GM18858 (cell line): ENCODE measurements around the gene ACAP2.
"Not testable (repeated sequence)": the region's sequence is repeated elsewhere in the genome, so short reads cannot be mapped to it uniquely, and the experiment has no call there.

ENCODE experiments used
- ATAC-seq: cut with Tn5 transposase; IDR thresholded peaks from one replicate; pipeline ENCODE4 v1.9.1; 2021; ENCODE audit not compliant: unreplicated experiment

ACAP2 gene

DNA sequence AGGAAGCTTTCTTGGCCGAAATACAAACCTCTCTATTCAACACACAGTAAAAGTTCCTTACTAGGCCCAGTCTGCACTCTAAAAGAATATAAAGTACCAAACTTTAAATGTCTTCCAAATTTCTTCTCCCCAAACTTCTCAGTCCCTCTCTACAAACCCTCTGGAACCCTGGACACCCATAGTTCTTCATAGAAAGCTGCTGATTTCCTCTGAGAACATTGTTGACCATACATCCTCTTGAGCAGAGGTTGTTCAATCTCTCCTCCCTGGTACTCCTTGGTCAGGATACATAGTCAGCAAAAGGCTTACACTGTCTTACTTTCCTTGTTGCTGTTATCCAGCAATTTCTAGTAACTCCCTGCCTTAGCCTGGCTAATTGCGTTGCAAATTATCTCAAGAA is 3.1 kb upstream of the ACAP2 start:
- ATAC-seq = no peak

DNA sequence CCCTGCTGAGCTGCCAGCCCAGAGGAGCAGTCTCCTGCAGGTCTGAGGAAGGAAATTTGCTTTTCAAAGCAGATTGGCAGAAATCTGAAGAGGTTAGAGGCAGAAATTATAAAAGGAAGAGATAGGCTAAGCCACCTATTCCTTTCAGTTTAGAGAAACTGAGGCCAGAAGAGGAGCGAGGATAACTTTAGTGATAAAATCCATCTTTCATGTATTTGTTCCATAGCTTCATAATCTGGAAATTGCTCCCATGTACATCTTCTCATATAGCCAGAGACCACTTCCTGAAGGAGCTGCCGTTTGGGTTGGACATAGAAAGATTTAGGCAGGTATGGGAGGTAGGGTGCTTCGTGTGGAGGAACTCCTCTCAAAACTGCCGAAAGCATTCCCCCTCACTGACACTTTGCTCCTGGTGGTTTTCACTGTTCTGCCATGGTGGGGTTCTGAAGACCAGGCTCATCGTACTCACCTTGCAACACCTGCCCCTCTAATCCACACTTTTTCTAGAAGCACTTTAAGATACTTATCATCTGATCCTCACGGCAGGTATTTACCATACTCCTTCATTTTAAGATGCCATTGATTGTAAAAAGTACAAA is 670 bp upstream of the ACAP2 start:
- no peak for ATAC-seq

DNA sequence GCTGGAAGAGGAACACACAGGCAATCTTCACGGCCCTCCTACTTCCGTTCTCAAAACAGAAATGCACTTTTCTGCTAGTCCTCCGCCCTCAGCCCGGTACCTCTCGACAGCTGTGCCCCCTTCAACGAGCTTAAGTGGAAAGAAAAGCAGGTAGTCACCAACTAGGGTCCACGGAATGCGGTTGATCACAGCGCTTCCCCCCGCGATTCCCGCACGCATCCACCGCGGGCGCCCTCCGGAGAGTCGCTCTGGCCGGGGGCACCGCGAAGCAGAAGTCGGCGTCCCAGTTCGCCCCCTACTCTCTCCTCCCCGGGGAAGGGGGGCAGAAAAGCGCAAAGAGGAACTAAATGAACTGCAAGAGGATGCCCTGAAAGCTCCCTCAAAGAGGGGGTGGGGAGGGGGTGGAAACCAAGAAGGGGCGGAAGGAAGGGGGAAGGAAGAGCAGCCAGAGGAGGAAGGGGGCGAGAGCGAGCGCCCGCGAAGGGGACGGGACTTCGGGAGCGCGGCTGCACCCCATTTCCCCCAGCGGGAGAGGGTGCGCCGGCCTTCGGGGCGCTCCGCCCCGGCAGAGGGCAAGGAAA is 738 bp downstream of the ACAP2 start:
- peak; percentile 4 for ATAC-seq

DNA sequence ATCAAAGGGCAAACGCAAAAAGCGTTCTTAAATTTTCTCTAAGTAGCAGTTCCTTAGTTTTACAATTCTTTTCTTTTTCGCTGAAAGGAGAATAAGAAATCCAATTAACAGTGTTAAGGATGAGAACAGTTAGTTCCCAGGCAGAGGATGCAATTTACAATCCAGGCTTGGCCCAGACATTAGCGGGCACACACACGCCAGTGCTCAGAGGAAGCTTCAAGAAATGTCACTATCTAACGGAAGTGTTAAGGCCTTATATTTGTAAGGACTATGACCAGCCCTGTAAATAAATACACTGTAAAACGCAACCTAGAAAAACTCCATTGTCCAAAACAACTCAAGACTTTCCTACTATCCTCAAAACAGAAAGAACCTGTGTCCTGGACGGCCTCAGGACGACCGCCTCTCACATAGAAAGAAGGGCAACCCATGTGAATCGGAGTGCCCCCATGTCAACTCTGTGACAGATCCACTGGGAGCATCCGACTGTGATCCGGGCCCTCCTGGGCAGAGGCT is 1.3 kb downstream of the ACAP2 start:
- no peak for ATAC-seq

DNA sequence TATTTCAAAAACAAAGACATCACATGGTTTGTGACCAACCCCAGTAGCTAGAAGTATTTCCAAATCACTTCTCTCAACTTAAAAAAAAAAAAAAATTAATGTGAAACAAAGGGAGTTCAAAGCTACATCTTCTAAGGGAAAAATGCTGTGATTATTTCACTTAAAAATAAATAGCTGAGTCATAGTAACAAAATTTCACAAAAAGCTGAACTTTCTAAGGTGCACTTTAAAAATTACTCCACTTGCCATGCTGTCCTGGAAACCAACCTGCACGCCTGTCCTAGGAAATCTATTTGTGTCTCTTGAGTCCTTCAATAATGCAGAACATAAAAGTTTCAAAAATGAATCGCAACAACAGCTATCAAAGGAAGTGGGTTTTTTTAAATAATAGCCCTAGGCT is 1.8 kb downstream of the ACAP2 start:
- no peak for ATAC-seq

DNA sequence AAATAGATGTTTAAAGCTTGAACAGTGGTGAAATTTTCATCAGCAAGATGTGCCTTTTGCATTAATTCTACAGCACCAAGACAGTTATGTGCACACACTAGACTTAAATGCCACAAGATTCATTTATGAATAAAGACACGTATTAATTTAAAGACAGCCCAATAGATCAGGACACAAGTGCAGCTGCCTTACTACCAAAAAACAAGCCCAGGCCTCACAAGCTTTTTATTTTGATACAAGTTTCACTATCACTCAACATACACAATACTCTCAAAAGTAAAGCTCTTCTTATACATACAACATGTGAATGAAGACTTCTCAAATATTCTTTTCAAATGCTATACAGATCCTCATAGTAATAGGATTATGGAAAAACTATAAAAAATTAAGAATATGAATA is 2.4 kb downstream of the ACAP2 start:
- no peak for ATAC-seq

DNA sequence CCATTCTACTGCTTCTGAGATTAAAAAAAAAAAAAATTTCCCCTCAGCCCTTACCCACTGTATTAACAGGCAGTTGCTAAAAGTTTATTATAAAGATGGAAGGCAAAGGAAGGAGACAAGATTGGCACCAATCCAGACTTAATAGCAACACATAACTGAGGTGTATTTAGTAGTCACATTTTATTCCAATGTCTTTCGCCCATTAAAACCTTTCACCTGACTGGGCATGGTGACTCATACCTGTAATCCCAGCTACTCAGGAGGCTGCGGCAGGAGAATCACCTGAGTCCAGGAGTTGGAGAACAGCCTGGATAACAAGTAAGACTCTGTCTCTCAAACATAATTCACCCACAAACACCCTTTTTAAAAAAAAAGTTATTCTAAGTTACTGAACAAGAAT is 4.4 kb downstream of the ACAP2 start:
- ATAC-seq = no peak

DNA sequence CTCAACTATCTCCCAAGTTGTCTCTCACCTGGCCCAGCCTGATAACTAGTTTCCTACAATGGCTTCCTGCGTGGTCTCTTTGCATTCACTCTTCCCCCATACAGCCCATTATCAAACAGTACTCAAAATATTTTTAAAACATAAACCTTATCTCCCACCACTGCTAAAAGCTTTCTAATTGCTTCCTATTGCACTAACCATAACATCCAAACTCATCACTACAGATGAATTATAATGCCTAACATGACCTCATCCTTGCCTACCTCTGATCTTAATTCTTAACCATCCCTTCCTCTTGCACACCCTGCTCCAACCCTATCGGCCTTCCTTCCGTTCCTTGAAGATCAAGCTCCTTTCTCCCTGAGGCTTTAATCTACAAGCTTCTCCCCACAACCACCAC is 17.0 kb downstream of the ACAP2 start:
- no peak for ATAC-seq

DNA sequence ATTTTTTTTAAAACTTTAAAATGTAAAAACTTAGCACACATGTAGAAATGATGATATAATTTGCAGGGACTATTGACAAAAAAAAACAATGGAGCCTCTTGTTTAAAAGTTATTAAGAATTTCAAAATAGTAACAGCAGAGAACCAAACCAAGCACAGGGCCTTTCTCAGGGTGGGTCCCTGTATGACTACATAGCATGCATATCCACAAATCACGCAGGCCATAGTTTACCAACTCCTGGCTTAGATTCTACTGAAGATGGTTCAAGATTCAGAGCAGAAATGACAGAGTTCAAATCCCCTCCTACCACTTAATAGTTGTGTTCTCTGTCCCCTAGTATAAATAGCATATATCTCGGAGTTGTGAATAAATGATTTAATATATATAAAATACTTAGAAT is 19.0 kb downstream of the ACAP2 start:
- ATAC-seq = no peak

DNA sequence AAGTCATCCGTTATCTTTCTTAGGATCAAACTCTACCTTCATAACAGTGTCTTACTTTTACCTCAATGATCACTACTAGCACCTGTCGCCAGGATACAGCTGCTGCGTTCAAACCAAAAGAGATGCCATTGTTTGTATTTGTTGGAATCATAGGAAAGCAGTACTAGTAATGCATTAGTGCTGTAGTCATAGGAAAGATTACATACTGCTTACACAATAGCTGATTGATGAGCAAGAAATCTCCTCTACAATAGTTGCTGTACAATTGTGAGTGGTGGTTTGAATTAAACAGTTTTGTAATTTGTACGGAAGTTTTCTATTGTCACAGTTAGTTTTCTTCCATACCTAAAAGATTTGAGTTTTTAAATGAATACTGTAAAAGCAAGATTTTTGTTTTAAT is 21.4 kb downstream of the ACAP2 start:
- ATAC-seq = no peak

DNA sequence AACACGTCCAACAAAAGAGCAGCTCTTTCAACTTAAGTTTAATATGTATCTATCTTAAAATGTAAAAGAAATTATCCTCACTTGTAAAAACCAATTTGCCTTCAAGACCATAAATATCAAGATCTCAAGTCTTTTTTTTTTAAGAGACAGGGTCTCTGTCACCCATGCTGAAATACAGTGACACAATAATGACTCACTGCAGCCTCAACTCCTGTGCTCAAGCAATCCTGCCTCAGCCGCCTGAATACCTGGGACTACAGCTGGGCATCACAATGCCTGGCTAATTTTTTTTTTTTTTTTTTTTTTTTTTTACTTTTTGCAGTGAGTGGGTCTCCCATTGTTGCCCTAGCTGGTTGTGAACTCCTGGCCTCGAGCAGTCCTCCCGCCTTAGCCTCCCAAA is 26.0 kb downstream of the ACAP2 start:
- no peak for ATAC-seq

DNA sequence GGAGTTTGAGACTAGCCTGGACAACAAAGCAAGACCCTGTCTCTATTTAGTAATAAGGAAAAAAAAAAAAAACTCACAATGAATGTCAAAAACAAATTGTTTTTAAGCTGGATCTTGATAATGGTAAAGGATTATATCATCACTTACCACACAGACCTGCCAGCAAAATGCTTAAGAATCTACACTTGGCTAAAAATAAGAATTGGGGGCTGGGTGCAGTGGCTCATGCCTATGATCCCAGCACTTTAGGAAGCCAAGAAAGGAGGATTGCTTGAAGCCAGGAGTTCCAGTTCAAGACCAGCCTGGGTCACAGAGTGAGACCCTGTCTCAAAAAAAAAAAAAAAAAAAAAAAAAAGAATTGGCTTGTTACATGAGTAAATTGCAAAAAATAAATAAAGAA is 31.0 kb downstream of the ACAP2 start:
- ATAC-seq = no peak

DNA sequence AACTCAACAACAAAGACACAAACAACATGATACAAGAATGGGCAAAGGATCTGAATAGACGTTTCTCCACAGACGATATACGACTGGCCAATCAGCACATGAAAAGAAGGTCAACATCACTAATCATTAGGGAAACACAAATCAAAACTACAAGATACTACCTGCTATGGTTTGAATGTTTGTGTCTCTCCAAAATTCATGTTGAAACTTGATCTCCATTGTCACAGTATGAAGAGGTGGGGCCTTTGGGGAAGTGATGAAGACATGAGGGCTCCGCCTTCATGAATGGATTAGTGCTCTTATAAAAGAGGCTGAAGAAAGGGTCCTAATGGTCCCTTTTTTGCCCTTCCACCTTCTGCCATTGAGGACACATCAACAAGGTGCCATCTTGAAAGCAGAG is 32.3 kb downstream of the ACAP2 start:
- ATAC-seq = no peak

DNA sequence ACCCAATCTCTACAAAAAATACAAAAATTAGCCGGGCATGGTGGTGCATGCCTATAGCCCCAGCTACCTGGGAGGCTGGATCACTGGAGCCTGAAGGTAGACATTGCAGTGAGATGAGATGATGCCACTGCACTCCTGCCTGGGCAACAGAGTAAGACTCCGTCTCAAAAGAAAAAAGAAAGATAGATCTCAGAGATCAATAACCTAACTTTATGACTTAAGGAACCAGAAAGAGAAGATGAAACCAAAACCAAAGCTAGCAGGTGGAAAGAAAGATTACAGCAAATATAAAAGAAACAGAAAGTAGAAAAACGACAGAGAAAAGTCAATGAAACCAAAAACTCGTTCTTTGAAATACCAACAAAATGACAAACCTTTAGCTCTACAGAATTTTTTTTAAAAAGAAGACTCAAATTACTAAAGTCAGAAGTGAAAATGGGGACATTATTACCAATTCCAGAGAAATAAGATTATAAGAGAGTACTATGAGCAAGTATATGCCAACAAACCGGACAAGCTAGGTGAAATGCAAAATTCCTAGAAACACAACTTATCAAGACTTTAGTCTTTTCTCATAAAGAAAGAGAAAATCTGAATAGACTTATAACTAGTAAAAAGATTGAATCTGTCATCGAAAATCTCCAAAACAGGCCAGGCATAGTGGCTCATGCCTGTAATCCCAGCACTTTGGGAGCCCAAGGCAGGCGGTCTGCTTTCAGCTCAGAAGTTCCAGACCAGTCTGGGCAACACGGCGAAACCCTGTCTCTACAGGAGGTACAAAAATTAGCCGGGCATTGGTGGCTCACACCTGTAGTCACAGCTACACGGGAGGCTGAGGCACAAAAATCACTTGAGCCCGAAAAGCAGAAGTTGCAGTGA is 35.0 kb downstream of the ACAP2 start:
- no peak for ATAC-seq

DNA sequence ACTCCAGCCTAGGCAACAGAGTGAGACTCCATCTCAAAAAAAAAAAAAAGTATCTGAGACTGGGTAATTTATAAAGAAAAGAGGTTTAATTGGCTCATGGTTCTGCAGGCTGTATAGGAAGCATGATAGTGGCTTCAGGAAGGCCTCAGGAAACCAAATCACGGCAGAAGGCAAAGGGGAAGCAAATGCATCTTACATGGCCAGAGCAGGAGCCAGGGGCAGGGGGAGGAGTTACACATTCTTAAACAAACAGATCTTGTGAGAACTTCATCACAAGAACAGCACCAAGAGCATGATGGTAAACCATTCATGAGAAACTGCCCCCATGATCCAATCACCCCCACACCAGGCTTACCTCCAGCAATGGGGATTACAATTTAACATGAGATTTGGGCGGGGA is 37.2 kb downstream of the ACAP2 start:
- no peak for ATAC-seq

DNA sequence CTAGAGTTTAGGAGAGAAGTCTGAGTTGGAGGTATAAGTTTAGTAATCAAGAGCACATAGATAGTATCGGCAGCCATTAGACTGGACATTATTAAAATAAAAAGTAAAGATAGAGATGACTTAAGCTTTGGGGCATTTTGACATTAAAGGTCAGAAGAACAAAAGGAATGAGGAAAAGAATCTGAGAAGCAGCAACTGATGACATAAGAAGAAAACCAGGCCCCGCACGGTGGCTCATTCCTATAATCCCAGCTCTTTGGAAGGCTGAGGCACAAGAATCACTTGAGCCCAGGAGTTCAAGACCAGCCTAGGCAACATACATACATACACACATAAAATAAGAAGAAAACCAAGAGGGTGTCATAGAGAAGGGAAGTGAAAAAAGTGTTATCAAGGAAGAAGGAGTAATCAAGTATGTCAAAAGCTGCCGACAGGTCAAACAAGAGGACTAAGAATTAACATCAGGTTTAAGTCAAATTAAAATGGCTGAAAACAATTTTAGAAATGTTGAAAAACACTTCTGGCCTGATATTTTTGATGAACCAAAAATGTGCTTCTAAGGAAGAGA is 38.9 kb downstream of the ACAP2 start:
- no peak for ATAC-seq

DNA sequence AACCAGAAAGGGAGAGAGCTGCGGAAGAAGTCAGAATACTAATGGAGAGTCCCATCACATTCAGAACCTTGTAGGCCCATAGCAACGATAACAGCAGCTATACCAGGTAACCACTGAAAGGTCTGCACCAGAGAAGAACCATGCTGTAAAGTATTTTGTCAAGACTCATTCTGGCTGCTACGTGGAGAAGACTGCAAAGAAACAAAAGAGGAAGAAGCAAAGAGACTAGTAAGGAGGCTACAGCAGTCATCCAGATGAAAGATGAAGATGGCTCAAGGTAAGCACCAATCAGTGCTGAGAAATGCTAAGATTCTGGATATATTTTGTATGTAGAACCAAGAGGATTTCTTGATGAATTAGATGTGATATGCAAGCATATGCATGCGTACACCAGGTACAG is 39.6 kb downstream of the ACAP2 start:
- no peak for ATAC-seq

DNA sequence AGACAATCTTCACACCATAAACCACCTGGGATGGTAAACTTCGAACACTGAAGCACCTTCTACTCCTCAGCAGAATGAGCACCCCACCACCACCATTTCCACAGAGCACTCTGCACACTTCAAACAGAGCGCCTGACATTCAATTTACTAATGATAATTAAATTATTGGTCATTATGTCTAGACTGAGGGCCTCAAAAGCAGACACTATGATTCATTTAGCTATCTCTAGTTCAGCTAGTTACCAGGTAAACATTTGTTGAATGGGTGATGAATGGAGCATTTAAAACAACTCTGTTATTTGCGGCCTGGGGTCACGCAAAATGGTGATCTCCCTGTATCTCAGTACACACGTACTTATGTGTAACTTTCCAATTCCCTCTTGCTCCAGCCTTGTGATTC is 40.9 kb downstream of the ACAP2 start:
- no peak for ATAC-seq

DNA sequence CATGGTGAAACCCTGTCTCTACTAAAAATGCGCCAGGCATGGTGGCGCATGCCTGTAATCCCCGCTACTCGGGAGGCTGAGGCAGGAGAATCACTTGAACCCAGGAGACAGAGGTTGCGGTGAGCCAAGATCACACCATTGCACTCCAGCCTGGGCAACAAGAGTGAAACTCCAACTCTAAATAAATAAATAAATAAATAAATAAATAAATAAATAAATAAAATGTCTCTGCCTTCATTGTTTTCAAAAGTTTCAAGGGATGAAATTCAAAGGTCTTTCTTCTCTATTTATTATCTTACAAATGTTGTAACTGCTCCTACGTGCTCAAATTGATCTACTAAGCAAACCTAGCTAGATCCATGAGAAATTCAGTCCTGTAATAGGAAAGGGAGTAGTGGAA is 44.4 kb downstream of the ACAP2 start:
- not testable (repeated sequence) for ATAC-seq

DNA sequence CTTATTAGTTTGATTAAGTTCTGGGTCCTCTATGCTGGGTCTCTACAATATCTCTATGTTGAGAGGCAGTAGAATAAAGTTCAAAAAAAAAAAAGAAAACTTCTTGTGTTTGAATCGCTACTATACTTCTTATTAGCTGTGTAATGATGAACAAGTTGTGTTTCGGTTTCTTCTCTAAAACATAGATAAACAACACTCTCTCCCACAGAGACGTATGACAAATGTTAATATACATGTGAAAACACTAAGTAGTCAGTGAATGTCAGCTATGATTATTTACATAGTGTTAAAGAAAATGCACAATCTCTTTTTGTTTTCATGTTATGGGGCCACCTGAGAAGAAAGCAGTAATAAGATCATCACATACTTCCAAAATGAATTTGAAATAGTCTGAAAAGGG is 45.3 kb downstream of the ACAP2 start:
- no peak for ATAC-seq

DNA sequence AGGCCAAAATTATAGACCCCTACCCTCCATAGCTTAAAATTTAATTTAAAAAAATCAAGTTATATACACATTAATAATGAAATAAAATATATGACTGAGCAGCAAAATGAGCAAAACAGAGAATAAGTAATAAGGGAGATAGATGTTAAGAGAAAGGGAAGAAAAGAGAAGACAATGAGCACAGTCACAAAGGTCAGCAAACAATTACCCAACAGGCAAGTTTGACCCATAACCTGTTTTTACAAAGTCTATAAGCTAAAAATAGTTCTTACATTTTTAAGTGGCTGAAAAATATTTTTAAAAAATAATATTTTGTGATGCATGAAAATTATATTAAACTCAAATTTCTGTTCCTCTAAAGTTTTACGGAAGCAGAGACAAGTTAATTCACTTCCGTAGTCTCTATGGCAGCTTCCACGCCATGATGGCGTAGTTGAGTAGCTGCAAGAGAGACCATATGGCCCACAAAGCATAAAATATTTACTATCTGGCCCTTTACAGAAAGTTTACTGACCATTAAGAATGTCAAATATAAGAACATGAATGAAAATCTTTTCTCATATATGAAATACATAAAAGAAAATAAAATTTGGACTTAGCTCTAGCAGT is 47.5 kb downstream of the ACAP2 start:
- no peak for ATAC-seq
